ENCODE measurements around the gene EDC4. TPM values are rescaled to one million over a fixed set of nuclear protein-coding genes. Genes with fewer than 3 reads are reported as not detected.

Gene EDC4, protein sequence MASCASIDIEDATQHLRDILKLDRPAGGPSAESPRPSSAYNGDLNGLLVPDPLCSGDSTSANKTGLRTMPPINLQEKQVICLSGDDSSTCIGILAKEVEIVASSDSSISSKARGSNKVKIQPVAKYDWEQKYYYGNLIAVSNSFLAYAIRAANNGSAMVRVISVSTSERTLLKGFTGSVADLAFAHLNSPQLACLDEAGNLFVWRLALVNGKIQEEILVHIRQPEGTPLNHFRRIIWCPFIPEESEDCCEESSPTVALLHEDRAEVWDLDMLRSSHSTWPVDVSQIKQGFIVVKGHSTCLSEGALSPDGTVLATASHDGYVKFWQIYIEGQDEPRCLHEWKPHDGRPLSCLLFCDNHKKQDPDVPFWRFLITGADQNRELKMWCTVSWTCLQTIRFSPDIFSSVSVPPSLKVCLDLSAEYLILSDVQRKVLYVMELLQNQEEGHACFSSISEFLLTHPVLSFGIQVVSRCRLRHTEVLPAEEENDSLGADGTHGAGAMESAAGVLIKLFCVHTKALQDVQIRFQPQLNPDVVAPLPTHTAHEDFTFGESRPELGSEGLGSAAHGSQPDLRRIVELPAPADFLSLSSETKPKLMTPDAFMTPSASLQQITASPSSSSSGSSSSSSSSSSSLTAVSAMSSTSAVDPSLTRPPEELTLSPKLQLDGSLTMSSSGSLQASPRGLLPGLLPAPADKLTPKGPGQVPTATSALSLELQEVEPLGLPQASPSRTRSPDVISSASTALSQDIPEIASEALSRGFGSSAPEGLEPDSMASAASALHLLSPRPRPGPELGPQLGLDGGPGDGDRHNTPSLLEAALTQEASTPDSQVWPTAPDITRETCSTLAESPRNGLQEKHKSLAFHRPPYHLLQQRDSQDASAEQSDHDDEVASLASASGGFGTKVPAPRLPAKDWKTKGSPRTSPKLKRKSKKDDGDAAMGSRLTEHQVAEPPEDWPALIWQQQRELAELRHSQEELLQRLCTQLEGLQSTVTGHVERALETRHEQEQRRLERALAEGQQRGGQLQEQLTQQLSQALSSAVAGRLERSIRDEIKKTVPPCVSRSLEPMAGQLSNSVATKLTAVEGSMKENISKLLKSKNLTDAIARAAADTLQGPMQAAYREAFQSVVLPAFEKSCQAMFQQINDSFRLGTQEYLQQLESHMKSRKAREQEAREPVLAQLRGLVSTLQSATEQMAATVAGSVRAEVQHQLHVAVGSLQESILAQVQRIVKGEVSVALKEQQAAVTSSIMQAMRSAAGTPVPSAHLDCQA (N-terminal part only)
- total RNA-seq (ENCODE audit: low replicate concordance) = 77.5 and 81.1 TPM in 2 replicates
- long read RNA-seq, partial matches to known transcripts = 10 of 12 reads
- long read RNA-seq, other reads (novel, unspliced or antisense) = 2 of 12 reads

DNA sequence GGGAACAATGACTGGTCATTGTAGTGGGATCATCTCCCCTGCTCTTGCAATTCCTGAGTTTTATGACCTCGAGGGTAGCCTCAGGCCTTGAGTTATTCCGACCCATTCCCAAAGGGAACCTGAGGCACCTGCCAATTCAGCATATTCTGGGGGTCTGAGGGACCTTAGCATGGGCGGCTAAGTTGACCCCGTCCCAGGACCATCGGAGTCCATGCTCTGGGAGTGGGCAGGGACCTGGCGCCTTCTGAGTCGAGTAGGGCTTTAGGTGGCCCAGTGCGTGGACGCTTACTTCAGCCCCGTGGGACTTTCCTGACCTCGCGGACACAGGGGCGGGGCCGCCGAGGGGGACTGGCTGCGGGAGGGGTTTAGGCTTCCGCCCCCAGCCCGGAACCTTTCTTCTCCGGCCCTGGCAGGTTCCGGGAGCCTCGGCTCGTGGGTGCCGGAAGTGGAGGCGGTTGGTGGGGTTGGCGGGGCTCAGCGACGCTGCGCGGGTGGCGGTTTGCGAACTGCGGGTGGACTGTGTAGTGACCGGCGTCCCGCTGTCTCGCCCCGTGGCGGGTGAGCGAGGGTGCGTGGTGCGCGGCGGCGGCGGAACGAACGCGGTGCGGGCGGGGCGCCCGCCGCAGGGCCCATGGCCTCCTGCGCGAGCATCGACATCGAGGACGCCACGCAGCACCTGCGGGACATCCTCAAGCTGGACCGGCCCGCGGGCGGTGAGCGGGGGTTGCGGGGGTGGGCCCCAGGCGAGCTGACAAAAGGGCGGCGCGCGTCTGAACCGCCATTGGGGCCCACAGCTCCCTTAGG, at the start of gene EDC4:
Gene EDC4, plus strand, starts transcription at position 422 of the 804 bp plus-strand sequence. Its CDS starts 210 bp downstream, at position 632.
- Mint-ChIP-seq H3K9me3 (no peaks in the 10 kb centered on the region), H3K27ac (peak within 1 kb of the TSS; percentile 85), H3K27me3 (no peaks in the 10 kb centered on the region), H3K36me3 (peaks cover 14% of the 10 kb centered on the region), H3K4me1 (ENCODE audit: unreplicated experiment) (peaks cover 20% of the 10 kb centered on the region), H3K4me3 (peak within 1 kb of the TSS; percentile 87)
- DNase-seq (ENCODE audit: extremely low spot score, unreplicated experiment) = peak; percentile 84
- TF ChIP-seq, protein P1, sequence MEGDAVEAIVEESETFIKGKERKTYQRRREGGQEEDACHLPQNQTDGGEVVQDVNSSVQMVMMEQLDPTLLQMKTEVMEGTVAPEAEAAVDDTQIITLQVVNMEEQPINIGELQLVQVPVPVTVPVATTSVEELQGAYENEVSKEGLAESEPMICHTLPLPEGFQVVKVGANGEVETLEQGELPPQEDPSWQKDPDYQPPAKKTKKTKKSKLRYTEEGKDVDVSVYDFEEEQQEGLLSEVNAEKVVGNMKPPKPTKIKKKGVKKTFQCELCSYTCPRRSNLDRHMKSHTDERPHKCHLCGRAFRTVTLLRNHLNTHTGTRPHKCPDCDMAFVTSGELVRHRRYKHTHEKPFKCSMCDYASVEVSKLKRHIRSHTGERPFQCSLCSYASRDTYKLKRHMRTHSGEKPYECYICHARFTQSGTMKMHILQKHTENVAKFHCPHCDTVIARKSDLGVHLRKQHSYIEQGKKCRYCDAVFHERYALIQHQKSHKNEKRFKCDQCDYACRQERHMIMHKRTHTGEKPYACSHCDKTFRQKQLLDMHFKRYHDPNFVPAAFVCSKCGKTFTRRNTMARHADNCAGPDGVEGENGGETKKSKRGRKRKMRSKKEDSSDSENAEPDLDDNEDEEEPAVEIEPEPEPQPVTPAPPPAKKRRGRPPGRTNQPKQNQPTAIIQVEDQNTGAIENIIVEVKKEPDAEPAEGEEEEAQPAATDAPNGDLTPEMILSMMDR (conservative IDR thresholded peaks at IDR 0.05) = no peak

DNA sequence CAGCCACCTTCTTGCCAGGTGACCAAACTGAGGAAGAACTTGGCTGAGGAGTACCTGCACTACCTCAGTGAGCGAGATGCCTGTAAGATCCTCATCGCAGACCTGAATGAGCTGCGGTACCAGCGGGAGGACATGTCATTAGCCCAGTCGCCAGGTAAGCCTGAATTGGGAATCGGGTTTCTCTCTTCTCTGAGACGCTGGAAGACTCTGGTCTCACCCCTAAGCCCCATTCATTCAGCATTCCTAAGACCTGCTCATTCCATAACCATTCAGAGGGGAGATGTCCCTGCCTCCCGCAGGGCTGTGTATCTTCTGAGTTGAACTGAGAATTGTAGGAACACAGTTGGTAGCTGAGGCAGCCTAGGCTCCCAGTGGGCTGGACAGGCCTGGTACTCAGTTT, 47.7 kb upstream of the EDC4 start:
- Mint-ChIP-seq H3K27ac (no peak overlapping the region), H3K9me3 (no peaks in the 10 kb centered on the region), H3K4me1 (ENCODE audit: unreplicated experiment) (no peaks in the 10 kb centered on the region), H3K36me3 (peaks cover 4% of the 10 kb centered on the region), H3K4me3 (no peak overlapping the region), H3K27me3 (no peaks in the 10 kb centered on the region)
- TF ChIP-seq, protein P1 (conservative IDR thresholded peaks at IDR 0.05) = no peak
- no peak for DNase-seq (ENCODE audit: extremely low spot score, unreplicated experiment)

DNA sequence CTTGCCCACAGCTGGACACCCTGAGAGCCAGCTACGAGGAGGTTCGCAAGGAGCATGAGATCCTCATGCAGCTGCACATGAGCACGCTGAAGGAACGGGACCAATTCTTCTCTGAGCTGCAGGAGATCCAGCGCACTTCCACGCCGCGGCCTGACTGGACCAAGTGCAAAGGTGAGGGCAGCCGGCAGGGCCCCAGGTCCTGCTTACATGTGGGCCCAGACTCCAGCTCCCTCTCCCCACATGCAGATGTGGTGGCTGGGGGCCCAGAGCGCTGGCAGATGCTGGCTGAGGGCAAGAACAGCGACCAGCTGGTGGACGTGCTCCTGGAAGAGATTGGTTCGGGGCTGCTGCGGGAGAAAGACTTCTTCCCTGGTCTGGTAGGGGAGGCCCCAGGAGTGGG, 46.9 kb upstream of the EDC4 start:
- no peak overlapping the region for H3K27ac Mint-ChIP-seq
- H3K36me3 Mint-ChIP-seq = peaks cover 4% of the 10 kb centered on the region
- H3K4me3 Mint-ChIP-seq = no peak overlapping the region
- no peak for DNase-seq (ENCODE audit: extremely low spot score, unreplicated experiment)
- no peaks in the 10 kb centered on the region for H3K27me3 Mint-ChIP-seq
- H3K9me3 Mint-ChIP-seq = no peaks in the 10 kb centered on the region
- no peaks in the 10 kb centered on the region for H3K4me1 Mint-ChIP-seq (ENCODE audit: unreplicated experiment)
- TF ChIP-seq, protein P1 (conservative IDR thresholded peaks at IDR 0.05) = no peak

DNA sequence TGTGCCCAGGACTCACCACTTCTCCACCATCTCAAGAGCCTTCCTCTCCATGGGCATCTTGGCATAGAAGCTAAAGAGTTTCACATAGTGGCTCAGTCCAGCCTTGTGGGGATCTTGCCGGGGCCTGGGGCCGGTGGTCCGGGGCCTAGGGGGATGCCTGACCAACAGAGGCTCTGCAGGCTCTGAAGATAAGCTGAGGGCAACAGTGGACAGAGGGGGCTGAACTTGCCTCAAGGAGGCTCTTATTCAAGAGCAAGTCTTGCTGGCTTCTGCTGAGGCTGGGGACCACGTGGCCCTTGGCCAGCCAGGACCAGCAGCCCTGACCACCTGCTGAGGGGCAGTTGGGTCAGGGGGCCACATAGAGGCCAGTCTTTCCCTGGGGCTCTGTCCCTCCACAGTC, 44.2 kb upstream of the EDC4 start:
- Mint-ChIP-seq H3K4me3 (no peak overlapping the region), H3K27ac (no peak overlapping the region), H3K27me3 (no peaks in the 10 kb centered on the region), H3K9me3 (no peaks in the 10 kb centered on the region), H3K4me1 (ENCODE audit: unreplicated experiment) (peaks cover 9% of the 10 kb centered on the region), H3K36me3 (peaks cover 4% of the 10 kb centered on the region)
- no peak for DNase-seq (ENCODE audit: extremely low spot score, unreplicated experiment)
- TF ChIP-seq, protein P1 (conservative IDR thresholded peaks at IDR 0.05) = no peak
